ENCODE measurements around the gene IFIT5.
"Not testable (repeated sequence)": the region's sequence is repeated elsewhere in the genome, so short reads cannot be mapped to it uniquely, and the experiment has no call there.

The IFIT5 gene
- total RNA-seq = 47.6 to 78.8 (median 54.0) reads per million in 3 experiments

GRCh38 chr10:89414146-89414878 lies at the start of gene IFIT5:
TSS of gene IFIT5 (plus strand) at chr10:89414568. CDS start at chr10:89414799, 231 bp downstream.
- DNase-seq = peak; percentile 77

GRCh38 chr10:89367529-89367928 lies 46.8 kb upstream of the IFIT5 start:
- no peak for DNase-seq

GRCh38 chr10:89368129-89368528 lies 46.2 kb upstream of the IFIT5 start:
- DNase-seq = no peak

- DNase-seq = no peak
Observed at GRCh38 chr10:89369156-89370105, 44.9 kb upstream of the IFIT5 start.

- no peak for DNase-seq
Observed at GRCh38 chr10:89371079-89371478, 43.3 kb upstream of the IFIT5 start.

- DNase-seq = no peak
Observed at GRCh38 chr10:89371987-89372386, 42.4 kb upstream of the IFIT5 start.

- no peak for DNase-seq
Observed at GRCh38 chr10:89373916-89374711, 40.3 kb upstream of the IFIT5 start.

GRCh38 chr10:89374713-89375141 lies 39.6 kb upstream of the IFIT5 start:
- DNase-seq = no peak

GRCh38 chr10:89377705-89378637 lies 36.4 kb upstream of the IFIT5 start, which contains the start of gene IFIT1B:
TSS of gene IFIT1B (plus strand) at chr10:89378056. CDS start at chr10:89378136, 80 bp downstream.
- no peak for DNase-seq

- no peak for DNase-seq
Observed at GRCh38 chr10:89379103-89379502, 35.3 kb upstream of the IFIT5 start.

GRCh38 chr10:89382757-89383156 lies 31.6 kb upstream of the IFIT5 start:
- DNase-seq = no peak

- no peak for DNase-seq
Observed at GRCh38 chr10:89384474-89385340, 29.7 kb upstream of the IFIT5 start.

- DNase-seq = no peak
Observed at GRCh38 chr10:89388806-89389205, 25.6 kb upstream of the IFIT5 start.

- DNase-seq = no peak
Observed at GRCh38 chr10:89389254-89389653, 25.1 kb upstream of the IFIT5 start.

- no peak for DNase-seq
Observed at GRCh38 chr10:89390476-89391225, 23.7 kb upstream of the IFIT5 start.

- DNase-seq = not testable (repeated sequence)
Observed at GRCh38 chr10:89391226-89391576, 23.2 kb upstream of the IFIT5 start.

- peak; percentile 78 for DNase-seq
Observed at GRCh38 chr10:89391907-89392756, 22.2 kb upstream of the IFIT5 start, which contains the start of gene IFIT1. TSS of gene IFIT1 (plus strand) at chr10:89392623. CDS start at chr10:89392713, 90 bp downstream.

GRCh38 chr10:89392974-89393373 lies 21.4 kb upstream of the IFIT5 start:
- DNase-seq = no peak

- DNase-seq = no peak
Observed at GRCh38 chr10:89393898-89394297, 20.5 kb upstream of the IFIT5 start.

All from central memory CD4-positive, alpha-beta T cell (primary cell).